ENCODE data around the gene HOXB3. TPM values are rescaled to one million over a fixed set of nuclear protein-coding genes. Genes with fewer than 3 reads are reported as not detected.
A peak's percentile ranks its signal among the peaks of the same experiment; 100 is the strongest.

HOXB3 gene
- total RNA-seq, 2 donors from 2014 or later, result 7.8 to 11.4 TPM

DNA sequence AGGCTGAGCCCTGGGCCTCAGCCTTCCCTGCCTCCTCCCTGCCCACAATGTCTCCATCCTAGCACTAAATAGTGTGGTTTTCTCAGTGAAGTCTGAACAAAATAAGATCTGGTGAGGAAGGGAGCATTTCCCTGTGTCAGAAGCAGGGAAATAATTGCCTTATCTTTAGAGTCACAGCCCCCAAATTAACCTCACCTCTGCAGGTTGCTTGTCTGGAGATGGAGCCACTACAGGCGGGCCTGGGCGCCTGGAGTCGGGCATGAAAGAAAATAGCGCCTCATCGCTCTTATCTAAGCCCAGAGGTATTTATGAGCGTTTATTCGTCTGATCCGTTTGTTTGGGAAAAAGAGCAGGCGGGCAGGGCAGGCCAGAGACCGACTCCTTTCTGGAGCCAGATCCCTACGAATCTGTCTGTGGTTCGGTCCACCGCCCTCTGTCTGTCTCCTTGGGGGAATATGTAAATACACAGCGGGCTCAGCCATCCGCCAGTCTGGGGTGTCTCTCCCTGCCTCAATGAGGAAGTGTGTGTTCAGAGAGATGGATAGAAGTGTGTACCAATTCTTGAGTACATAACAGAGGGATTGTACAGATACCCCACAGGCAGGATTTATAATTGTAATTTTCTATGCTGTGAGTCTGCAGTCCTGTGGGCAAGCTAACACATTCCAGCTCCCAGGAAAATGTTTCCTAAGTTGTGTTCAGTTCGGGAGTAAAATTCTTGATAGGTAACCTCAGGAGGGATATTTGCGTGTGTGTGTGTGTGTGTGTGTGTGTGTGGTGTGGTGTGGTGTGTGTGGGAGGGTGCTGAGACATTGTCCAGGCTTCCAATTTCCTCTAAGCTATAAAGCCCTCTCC is 10.4 kb upstream of the HOXB3 start:
- TF ChIP-seq, protein P1, sequence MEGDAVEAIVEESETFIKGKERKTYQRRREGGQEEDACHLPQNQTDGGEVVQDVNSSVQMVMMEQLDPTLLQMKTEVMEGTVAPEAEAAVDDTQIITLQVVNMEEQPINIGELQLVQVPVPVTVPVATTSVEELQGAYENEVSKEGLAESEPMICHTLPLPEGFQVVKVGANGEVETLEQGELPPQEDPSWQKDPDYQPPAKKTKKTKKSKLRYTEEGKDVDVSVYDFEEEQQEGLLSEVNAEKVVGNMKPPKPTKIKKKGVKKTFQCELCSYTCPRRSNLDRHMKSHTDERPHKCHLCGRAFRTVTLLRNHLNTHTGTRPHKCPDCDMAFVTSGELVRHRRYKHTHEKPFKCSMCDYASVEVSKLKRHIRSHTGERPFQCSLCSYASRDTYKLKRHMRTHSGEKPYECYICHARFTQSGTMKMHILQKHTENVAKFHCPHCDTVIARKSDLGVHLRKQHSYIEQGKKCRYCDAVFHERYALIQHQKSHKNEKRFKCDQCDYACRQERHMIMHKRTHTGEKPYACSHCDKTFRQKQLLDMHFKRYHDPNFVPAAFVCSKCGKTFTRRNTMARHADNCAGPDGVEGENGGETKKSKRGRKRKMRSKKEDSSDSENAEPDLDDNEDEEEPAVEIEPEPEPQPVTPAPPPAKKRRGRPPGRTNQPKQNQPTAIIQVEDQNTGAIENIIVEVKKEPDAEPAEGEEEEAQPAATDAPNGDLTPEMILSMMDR (IDR thresholded peaks at IDR 0.05), result no peak
- no peak for TF ChIP-seq POLR2AphosphoS5 (IDR thresholded peaks at IDR 0.05)
- WGBS, result 34% methylated on average over 17 of the region's 17 CpGs
- H3K27ac ChIP-seq, result no peak overlapping the region
- no peaks in the 10 kb centered on the region for H3K4me1 ChIP-seq (replicated peaks)
- intact Hi-C loops (cut with DNase I), result no loop called here
- no peaks in the 10 kb centered on the region for H3K36me3 ChIP-seq
- H3K4me3 ChIP-seq, result no peak overlapping the region
- DNase-seq (ENCODE audit: low spot score), result no peak
- H3K9me3 ChIP-seq, result no peaks in the 10 kb centered on the region
- peaks cover 51% of the 10 kb centered on the region for H3K27me3 ChIP-seq (replicated peaks; ENCODE audit: insufficient read depth)

DNA sequence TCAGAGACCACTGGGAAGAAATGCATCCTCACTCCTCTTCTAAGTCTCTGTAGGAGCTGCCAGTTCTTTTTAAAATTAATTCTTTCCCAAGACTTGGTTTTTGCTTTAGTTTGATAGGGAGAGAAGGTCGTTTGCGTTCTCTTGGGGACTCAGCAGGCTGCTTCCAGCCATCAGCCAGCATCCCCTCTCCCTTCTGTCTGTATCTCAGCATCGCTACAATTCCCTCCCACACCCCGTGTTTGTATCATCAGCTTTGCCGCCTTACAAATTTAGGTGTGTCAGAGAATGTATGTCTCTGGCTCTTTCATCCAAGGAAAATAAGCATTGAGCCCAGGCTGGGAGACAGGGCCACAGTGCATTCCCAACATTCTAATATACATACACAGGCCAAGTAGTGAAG is 9.3 kb upstream of the HOXB3 start:
- TF ChIP-seq, protein P1 (IDR thresholded peaks at IDR 0.05), result no peak
- TF ChIP-seq POLR2A (IDR thresholded peaks at IDR 0.05) (no peak), POLR2AphosphoS5 (IDR thresholded peaks at IDR 0.05) (no peak)
- Histone ChIP-seq H3K4me3 (no peak overlapping the region), H3K36me3 (no peaks in the 10 kb centered on the region), H3K4me1 (replicated peaks) (no peaks in the 10 kb centered on the region), H3K27me3 (replicated peaks; ENCODE audit: insufficient read depth) (peaks cover 50% of the 10 kb centered on the region), H3K9me3 (no peaks in the 10 kb centered on the region), H3K27ac (no peak overlapping the region)
- intact Hi-C loops (cut with DNase I), result no loop called here
- DNase-seq (ENCODE audit: low spot score), result no peak
- WGBS, result 83% methylated on average over 5 of the region's 5 CpGs

DNA sequence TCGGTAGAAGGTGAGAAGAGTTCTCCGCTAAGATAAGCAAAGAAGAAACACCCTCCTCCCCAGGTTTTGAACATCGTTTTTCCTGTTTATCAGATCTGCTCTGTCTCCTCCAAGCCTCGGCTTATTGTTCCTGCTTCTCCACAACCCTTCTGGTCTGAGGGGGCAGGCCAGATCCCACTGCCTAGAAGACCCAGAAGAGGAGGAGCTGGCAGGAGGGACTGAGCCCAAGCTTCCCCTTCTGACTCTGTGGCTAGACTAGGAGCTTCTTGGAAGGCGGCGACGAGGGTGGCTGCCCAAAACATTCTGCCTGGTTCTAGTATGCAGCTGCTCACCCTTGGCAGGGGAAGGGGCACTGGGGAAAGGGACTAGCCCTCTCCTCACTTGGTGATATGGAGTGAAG is 8.7 kb upstream of the HOXB3 start:
- intact Hi-C loops (cut with DNase I), result no loop called here
- peaks cover 51% of the 10 kb centered on the region for H3K27me3 ChIP-seq (replicated peaks; ENCODE audit: insufficient read depth)
- H3K27ac ChIP-seq, result no peak overlapping the region
- DNase-seq (ENCODE audit: low spot score), result no peak
- H3K9me3 ChIP-seq, result no peaks in the 10 kb centered on the region
- no peak overlapping the region for H3K4me3 ChIP-seq
- no peaks in the 10 kb centered on the region for H3K36me3 ChIP-seq
- no peaks in the 10 kb centered on the region for H3K4me1 ChIP-seq (replicated peaks)
- TF ChIP-seq POLR2AphosphoS5 (IDR thresholded peaks at IDR 0.05), result no peak
- TF ChIP-seq, protein P1 (IDR thresholded peaks at IDR 0.05), result no peak
- no peak for TF ChIP-seq POLR2A (IDR thresholded peaks at IDR 0.05)
- 43% methylated on average over 7 of the region's 7 CpGs for WGBS

DNA sequence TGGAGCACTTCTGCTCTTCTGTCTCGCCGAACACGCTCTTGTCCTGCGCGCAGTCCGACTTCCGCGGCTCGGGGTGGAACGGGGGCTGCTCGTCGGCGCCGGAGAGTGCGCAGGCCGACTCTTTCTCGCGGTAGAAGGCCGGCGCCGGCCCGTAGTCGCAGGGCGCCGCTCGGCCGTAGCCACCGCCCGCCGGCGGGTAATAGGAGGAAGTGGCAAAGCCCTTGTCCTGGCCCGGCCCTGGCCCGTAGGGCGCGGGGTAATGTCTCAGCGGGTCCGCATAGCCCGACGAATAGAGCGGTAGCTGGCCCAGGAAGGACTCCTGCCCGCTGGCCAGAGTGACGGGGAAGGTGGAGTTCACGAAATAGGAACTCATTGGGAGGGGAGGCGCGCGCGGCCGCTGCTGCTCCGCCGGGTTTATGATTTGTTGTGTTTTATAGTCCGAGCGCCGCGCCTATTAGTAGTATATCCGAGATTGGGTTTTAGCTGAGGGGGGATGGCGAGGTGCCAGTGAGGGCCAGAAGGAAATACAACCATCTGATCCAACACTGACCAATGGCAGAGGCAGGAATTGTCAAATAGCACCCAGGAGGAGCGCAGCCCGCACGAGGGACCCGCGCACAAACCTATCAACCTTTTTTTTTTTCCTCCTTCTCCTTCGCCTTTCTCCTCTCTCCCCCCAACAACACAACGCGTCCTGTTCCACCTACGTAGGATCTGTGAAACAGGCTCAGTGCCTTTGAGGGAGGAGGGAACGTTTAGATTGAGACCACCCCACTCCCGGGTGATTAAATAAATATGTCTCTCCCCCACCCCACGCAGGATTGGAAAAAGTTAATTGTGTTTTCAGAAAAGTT is 8.0 kb upstream of the HOXB3 start:
- TF ChIP-seq POLR2AphosphoS5 (IDR thresholded peaks at IDR 0.05) (peak; percentile 9), POLR2A (IDR thresholded peaks at IDR 0.05) (no peak)
- DNase-seq (ENCODE audit: low spot score), result no peak
- intact Hi-C loops (cut with DNase I), result no loop called here
- WGBS, result 4% methylated on average over 68 of the region's 68 CpGs
- Histone ChIP-seq H3K4me1 (replicated peaks) (no peaks in the 10 kb centered on the region), H3K27ac (no peak overlapping the region), H3K4me3 (peak overlapping the region; percentile 10 to 24), H3K27me3 (replicated peaks; ENCODE audit: insufficient read depth) (peaks cover 47% of the 10 kb centered on the region), H3K36me3 (no peaks in the 10 kb centered on the region), H3K9me3 (no peaks in the 10 kb centered on the region)

DNA sequence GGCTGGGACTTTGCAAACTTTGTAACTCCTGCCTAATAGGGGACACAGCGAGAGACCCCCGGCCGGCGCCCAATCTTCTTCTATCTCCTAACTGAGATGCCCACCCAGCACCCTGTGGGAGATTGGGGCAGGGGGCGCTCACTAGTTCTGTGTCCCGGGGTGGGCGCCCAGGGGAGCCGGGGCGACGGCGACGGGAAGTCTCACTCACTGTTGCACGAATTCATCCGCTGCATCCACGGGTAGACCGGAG is 7.4 kb upstream of the HOXB3 start:
- DNase-seq (ENCODE audit: low spot score), result no peak
- Histone ChIP-seq H3K4me3 (peak overlapping the region; percentile 10 to 24), H3K4me1 (replicated peaks) (no peaks in the 10 kb centered on the region), H3K9me3 (no peaks in the 10 kb centered on the region), H3K36me3 (no peaks in the 10 kb centered on the region), H3K27ac (no peak overlapping the region), H3K27me3 (replicated peaks; ENCODE audit: insufficient read depth) (peaks cover 49% of the 10 kb centered on the region)
- intact Hi-C loops (cut with DNase I), result no loop called here
- 16% methylated on average over 12 of the region's 16 CpGs for WGBS
- TF ChIP-seq POLR2AphosphoS5 (IDR thresholded peaks at IDR 0.05) (no peak), POLR2A (IDR thresholded peaks at IDR 0.05) (no peak)
- TF ChIP-seq, protein P1 (IDR thresholded peaks at IDR 0.05), result no peak

Data from prostate gland (tissue), 2 donors.